DMS114 treated with DMSO at 0.1 percent for 48 hours (cell line): ENCODE measurements around the gene CDC73.
"Not testable (repeated sequence)": the region's sequence is repeated elsewhere in the genome, so short reads cannot be mapped to it uniquely, and the experiment has no call there.

Experiments
- DNase-seq: peaks from one replicate; lab custom pipeline; 2025; ENCODE audit not compliant: unreplicated experiment; lab: John Stamatoyannopoulos, UW

Gene CDC73

DNA sequence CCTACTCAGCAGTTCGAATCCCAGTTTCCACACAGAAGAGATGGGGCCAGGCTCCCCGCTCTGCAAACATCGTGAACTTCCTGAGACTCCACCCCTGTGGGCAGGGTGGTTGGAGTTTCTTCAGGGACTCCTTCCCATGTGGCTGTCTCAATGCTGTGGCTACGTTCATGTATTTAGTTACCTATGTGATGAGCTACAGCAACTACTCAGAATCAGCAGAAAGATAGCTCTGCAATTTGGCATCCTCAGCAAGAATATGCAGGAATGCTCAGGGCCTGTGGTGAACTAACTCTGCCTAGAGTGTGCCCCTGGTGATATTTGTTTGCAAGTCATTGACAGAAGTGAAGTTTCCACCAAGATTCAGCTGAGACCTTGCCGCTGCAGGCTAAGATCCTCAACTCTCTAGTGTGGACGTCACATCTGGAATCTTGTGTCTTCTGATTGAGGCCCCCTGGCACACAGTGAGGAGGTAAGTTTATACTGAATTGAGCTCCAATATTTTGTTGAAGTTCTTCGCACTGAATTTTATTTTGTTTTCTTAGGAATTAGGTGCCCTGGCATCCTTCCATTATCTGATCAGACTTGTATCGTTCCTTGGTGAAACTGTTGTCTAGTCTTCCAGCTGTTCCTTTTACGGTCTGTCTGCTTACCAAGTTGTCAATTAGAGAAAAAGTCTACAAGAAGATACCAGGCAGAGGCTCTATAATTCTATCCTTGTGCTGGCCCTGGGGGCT lies 8.4 kb upstream of the CDC73 start:
- DNase-seq, result no peak

DNA sequence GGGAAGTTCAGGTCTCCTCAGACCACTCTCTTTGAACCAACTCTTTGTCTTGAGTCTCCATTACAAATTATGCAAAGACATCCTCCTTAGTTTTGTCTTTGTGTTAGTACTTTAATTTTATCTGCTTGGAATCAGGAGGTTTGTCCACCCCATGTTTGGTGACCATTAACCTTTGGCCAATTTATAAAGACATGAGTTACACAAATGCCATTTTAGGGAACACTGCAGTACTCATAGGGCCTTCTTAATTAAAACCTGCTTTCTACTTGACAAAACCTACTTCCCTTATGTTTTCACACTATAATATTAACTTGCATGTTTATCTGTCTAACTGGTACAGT lies 7.9 kb upstream of the CDC73 start:
- DNase-seq, result no peak

DNA sequence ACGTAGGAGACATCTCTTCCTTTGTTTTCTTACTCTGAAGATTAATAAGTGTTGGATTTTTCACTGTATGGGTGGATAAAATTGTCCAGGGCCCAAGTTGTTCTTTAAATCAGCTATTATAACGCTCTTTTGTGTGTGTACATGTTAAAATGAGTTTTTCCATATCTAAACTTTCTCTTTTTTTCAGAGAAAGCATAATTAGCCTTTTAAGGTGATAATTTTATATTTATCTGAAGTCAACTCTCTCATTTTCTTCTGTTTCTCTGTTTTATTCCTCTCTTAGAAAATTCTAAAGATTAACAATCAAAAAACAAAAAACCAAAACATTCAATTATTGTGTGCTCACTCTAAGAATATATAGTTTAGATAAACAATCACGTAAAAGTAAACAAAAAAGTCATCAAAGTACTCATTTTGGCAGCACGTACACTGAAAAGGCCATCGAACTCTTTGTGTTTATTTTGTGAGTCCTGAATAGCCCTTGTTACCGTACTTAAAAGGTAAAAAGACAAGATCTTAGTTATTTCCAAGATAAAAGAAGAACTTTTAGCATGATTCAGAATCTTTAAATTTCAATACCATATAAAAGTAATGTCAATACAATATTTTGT lies 7.2 kb upstream of the CDC73 start:
- DNase-seq, result no peak

DNA sequence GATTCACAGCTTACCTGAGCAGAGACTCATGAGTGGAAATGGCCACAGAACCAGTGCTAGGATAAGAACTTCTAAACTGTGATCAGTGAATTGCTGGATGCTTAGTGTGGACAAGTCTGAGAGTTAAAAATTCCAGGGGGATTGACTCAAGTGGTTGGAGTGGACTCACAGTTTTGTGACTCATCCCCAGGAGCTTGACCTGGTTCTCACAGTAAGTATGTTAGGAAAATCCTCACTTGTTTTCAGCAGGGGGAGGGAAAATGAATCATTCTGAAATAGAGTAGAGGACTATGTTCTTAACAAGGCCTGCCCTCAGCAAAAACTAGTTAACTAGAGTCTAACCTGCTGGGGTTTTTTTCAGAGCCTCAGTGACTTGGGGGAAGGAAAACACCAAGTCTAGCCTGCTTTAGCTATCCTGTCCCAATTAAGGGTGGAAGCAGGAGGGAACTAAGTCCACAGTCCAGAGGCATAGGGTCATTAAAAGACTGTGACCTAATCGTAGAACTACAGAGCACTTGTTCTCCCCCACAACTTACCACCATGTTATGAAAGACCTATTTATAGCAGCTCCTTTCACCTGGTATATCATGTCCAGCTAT lies 6.1 kb upstream of the CDC73 start:
- no peak for DNase-seq

DNA sequence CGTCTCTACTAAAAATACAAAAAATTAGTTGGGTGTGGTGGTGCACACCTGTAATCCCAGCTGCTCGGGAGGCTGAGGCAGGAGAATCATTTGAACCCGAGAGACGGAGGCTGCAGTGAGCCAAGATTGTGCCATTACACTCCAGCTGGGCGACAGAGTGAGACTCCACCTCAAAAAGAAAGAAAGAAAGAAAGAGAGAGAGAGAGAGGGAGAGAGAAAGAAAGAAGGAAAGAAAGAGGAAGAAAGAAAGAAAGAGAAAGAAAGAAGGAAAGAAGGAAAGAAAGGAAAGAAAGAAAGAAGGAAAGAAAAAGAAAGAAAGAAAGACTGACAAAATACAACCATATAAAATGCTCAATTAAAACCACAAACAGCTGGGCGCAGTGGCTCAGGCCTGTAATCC lies 4.7 kb upstream of the CDC73 start:
- DNase-seq, result not testable (repeated sequence)

DNA sequence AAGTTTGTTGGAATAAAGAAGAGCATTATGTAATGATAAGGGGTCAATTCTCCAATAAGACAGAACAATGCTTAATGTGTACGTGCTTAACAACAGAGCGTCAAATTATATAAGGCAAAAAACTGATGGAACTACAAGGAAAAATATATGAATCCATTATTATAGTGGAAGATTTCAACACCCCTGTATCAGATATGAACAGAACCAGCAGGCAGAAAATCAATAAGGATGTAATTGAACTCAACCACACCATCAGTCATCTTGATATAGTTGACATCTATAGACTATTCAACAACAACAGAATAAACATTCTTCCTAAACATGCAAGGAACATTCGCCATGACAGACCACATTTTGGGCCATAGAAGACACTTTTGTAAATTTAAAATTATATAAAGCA lies 3.6 kb upstream of the CDC73 start:
- no peak for DNase-seq

DNA sequence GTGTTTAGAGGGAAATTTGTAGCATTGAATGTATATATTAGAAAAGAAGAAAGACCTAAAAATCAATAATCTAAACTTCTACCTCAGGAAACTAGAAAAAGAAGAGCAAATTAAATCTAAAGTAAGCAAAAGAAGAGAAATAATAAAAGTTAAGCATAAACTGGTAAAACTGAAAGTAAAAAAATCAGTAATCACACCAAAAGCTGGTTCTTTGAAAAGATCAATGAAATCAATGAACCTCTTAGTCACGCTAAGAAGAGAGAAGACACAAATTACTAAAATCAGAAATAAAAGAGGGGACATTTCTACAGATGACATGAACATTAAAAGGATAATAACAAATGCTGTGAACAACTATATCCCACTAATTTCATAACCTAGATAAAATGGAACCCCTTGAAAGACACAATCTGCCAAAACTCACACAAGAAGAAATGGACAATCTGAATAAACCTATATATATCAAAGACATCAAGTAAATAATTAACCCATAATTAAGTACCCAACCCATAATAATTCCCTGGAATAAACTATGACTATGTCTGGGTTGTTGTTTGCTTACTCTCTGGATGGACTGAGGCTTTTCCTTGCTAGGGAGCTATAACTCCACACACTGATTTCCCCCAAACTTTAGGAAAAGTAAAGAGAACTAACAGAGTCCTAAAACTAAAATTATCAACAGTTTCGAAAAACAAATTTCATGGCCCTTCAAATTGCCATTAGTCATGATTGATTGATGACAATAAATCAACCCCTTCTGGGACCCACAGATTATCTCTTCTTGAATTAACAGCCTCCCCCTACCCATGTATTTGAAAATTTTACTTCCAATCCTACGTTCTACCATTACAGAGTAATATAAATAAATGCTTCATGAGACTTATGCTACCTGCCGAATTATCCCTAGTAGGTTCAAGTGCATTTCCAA lies 2.8 kb upstream of the CDC73 start:
- no peak for DNase-seq

DNA sequence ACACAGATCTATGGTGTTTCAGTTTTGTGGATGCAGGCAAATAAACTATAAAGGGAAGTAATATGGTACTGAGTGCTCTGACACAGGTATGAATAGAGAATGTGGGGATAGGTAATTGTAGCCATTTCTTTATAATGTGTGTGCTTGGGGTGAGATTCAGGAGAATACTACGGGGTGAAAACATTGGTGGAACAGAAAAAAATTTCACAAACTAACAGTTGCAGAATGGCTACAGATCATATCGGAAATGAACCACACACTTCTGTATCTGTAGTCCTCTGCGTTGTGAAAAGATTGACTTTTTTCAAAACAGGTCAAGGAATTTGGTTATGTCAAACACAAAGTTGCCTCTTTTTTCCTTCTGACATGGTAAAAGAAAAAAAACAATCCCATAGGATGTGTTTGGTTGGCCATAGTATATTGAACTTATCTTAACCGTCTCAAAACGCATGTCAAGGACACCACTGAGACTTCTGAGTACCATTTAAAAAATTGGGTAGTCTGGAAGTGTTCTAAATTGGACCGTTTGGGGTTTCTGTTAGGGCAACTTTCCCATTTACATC lies 1.1 kb upstream of the CDC73 start:
- DNase-seq, result no peak

DNA sequence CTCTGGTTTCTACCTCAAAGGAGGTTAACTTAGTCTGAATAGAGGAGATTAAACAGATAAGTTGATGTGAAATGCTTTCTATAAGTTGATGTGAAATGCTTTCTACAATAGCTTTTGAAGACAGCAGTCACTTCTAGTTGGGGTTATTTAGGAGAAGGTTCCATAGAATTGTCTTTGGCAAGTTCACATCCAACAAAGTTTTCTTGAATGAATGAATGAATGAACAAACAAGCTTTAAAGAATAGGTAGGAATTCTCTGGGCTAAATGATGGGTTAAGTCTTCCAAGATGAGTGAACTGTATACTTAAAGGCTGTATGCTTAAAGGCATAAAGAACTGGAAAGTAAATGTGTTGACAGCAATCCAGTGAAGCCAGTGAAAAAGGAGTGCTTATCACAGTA lies 1.9 kb downstream of the CDC73 start:
- no peak for DNase-seq

DNA sequence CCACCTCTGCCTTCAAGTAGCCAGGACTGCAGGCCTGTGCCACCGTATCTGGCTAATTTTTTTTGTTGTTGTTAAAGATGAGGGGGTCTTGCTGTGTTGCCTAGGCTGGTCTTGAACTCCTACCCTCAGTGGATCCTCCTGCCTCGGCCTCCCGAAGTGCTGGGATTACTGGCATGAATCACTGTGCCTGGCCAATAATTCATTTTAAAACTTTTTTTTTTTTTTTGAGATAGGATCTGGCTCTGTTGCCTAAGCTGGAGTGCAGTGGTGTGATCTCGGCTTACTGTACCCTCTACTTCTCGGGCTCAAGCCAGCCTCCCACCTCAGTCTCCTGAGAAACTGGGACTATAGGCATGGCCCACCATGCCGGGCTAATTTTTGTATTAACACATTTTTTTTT lies 3.5 kb downstream of the CDC73 start:
- no peak for DNase-seq

DNA sequence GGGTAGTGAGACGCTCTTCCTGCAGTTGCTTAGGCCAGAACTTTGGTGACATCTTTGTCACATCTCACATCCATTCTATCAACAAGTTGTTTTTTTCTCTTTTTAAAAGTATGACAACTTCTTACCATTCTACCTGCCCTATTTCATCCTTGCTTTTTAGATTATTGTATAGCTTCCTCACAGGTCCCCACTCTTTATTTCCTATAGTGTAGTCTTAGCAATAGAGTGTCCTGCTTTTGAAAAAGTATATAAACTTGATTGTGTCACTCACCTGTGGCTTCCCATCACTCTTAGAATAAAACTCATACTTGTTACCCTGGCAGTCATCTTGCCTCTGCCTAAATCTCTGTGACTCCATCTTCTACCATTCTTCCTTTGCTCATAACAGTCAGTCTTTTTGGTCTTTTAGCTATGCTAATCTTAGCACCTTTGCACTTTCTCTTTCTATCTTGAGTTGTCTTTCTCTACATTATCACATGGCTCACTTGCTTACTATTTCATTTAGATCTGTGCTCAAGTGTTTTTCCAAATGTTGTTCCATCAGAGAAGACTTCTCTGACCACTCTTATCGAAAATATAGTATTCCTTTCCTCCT lies 9.5 kb downstream of the CDC73 start:
- no peak for DNase-seq

DNA sequence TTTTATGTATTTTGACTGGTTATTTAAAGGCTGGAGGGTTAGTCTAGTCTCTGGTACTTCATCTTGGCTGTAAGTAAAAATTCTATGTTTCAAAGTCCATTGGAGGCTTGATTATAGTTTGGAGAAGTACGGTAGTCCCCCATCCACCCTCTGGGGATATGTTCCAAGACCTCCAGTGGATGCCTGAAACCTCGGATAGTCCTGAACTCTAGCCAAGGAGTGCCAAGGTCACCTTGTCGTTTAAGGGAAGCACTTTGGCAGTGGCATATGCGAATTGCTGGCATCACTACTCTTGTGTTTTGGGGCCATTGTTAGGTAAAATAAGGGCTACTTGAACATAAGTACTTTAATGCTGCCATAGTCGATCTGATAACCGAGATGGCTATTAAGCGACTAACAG lies 18.4 kb downstream of the CDC73 start:
- DNase-seq, result no peak

DNA sequence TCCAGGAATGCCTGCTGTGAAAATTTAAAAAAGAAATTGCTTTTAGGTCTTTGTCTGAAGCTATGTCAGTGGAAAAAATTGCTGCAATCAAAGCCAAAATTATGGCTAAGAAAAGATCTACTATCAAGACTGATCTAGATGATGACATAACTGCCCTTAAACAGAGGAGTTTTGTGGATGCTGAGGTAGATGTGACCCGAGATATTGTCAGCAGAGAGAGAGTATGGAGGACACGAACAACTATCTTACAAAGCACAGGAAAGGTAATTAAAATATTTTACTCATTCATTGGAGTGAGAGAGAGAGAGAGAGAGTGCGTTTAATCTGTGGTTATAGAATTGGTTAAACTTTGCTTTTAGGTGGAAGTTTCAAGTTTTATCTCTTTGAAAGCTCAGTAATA lies 20.0 kb downstream of the CDC73 start:
- DNase-seq, result no peak

DNA sequence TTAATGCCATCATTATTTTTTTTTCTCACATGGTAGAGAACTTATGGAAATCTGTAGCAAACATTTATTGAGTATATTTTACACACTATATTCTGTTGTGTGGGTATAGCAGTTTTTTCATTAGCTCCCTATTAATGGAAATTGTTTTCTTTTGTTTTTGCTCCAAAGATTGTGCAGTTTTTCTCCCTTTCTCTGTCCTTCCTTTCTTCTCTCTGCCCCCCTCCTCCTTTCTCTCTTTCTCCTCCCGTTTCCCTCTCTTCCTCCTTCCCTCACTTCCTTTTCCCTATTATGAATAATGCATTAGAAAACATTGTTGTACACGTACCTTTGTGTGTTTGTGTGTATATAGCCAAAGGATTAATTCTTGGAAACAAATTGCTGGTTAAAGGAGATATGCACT lies 20.6 kb downstream of the CDC73 start:
- DNase-seq, result no peak

DNA sequence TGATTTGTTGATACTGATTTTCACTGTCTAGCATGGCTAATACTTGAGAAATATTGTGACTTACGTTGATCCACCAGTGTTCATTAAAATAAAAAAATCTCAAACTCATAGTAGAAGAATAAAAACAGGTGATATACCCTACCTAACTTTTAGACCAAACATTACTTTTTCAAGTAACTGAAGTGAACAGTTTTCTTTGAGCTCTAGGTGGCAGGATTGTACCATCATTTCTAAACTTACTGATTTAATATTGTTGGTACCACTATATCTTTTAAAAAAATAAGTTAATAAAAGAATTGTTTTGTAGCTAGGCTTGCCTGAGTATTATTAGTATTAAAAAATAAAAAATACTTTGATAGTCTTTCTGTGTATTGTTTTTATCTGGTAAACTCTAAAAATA lies 21.5 kb downstream of the CDC73 start:
- DNase-seq, result peak; percentile 16

DNA sequence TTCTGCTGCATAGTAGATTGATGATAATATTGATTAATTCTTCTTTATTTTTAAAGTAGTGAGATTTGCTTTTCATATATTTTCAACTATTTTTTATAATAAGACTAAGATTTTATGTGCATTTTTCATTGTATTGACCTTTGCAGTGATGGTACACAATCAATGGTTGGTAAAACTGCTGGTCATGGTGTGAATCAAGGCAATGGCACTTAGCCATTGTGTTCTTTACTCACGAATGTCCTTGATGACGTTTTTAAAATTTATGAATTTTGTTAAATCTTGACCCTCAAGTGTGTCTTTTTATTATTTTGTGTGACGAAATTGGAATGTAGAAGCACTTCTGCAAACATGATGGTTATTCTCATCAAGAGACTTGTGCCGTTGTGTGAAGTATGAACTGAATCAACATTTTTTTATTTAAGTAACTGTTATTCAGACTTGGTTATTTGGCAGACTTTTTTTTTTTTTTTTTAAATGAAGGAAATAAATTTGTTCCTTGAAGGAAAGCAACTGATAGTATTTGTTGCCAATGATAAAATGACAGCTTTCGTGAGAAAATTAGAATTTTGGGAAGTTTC lies 22.6 kb downstream of the CDC73 start:
- DNase-seq, result no peak

DNA sequence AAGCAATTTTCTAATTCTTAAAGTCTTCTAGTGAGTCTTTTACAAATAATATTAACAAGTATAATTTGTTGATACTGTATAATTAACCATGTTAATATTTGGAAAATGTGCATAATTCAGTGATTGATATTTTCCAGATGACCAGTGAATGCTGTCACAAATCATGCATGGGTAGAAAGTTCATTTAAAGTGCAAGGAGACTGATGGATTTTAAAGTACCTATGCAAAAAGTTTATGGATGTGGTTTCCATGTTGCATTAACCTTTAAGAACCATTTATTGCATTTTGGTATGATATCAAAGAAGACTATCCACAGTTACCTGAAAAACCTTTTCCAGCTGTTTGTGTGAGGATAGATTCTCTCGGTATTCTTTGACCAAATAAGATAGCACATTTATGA lies 23.2 kb downstream of the CDC73 start:
- no peak for DNase-seq

DNA sequence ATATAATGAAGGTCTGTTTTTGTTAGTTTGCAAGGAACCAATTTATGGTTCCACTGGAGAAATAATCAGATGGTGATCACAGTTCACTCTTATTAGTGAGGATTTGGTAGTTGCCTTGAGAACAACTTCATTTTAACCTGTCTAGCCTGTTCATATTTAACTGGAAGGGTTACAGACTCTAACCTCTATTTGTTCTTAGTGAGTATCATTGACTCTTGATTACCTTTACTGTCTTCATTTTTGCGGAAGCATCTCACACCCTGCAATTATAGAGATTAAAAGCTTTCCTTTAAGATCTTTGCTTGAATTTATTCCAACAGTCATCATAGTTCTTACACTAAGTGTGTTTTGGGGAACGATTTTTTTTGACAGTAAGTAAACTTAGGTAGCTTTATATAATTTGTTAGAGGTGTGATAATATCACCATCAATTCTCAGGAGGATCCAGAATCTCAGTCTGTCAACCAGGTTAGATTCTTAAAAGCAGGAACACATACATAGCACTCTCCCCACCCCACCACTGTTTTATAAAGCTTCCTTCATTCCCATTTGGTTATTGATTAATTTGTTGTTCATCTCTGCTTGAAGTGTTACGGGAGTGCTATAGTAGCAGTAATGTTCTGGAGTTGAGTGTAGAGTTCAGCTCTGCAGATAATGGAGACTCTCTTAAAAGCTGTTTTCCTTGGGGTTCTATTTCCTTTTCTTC lies 34.4 kb downstream of the CDC73 start:
- DNase-seq, result no peak

DNA sequence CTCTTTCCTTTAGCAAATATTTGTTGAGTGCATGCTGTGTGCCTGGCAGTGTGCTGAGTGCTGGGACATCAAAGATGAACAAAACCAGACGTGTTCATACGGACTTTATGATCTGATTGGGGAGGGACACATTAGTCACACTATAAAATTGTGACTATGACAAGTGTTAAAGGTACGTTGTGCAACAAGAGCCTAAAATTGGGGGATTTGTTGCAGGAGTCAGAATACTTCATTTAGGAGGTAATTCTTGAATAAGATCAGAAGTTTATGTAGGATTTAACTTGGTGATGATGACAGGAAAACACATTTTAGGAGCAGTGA lies 35.0 kb downstream of the CDC73 start:
- DNase-seq, result no peak

DNA sequence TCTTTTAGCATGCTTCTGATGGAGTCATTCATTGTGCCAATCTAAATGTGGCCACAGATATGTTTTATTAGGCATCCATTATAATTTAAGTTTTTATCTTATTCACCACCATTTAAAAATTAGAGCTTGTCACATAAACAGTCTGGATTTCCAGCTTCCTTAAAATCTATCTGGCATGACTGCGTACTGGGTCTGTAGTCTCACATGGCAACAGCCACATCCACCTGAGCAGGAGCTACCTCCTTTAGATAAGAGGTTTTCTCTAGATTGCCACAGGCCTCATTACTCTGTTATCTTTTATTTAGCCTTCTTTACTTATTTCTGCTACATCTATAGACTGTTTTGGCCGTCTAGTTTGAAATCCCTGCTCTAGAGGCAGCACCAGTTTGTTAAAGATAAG lies 35.5 kb downstream of the CDC73 start:
- DNase-seq, result no peak
